Right lung (tissue), 5 donors: Measurements from ENCODE around the gene NMNAT2. TPM values are rescaled to one million over a fixed set of nuclear protein-coding genes. Genes with fewer than 3 reads are reported as not detected.

Source experiments
- DNase-seq, 2 donors: peaks; one replicate each; pipeline ENCODE4 v3.0.0-alpha.2; 2013
- polyA plus RNA-seq, 5 donors: library from polyadenylated mRNA; unstranded; fragments of 120-200 nt; gene quantifications; one replicate each; pipeline versions ENCODE4 v1.2.1 to v1.2.3, GENCODE V29; 2013; ENCODE audit warnings: inconsistent platforms in 1 of 5, low replicate concordance in 1 of 5; ENCODE audit not compliant: insufficient read length in 5 of 5, insufficient read depth in 1 of 5

The NMNAT2 gene
- polyA plus RNA-seq, 5 donors = 1.2 to 2.6 (median 1.5) TPM

DNA sequence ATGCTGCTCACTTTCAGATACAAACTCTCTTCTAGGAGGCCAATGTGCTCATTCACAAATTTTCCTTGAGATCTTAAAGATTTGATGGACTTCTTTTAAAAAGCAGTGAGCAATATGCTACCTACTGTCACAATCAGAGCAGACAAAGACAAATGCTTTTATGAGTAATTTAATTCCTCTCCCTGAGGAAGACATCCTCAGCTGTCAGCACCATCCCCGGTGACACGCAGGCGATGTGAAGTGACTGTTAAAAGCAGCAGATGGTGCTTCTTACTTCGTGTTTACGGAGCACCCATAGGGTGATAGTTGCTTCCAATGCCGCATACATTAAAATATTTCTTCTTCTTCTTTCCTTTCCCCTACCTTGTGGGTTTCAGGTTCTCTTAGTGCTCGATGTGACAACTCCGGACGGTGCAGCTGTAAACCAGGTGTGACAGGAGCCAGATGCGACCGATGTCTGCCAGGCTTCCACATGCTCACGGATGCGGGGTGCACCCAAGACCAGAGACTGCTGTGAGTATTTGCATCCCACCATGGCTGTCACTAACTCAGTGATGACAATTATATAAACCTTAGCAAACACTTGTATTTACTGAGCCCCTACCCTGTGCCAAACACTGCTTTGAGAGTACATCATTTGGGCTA, 203.0 kb downstream of the NMNAT2 start:
- DNase-seq = no peak

DNA sequence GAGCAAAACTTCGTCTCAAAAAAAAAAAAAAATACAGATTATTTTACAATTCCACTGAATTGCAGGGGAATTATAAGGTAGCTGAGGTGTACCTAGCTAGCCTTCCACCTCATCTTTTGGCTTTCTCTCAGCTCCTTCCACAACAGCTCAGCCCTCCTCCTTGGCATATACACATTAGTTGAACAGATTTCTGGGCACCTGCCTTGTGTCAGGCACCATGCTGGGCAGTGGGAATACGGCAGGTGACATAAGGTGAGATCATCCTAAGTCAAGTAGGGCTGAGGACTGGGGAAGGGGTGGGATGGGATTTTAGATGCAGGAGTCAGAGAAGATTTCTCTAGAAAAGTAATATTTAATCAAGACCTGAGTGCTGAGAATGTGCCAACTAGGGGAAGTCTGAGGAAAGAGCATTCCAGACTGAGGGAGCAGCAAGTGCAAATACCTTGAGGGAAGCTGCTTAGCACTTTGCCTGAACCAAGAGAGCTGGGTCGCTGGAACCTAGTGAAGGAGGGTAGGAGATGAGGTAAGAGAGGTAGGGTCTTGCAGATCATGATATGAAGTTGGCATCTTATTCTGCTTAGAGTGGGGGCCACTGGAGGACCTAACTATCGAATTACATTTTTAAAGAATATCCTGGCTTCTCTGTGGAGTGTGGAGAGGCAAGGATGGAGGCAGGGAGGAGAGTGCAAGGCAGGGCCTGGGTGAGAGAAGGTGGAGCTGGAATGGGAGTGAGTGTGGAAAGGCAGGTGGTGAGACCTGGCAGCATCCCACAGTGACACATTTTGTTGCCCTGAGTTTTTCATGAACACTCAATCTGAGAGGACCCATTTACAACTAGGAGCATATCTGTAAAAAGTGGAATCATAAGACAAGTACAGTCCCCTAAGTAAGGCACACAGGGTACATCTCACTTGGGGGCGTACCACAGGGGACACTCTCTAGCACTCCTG, 203.9 kb downstream of the NMNAT2 start:
- DNase-seq = no peak

DNA sequence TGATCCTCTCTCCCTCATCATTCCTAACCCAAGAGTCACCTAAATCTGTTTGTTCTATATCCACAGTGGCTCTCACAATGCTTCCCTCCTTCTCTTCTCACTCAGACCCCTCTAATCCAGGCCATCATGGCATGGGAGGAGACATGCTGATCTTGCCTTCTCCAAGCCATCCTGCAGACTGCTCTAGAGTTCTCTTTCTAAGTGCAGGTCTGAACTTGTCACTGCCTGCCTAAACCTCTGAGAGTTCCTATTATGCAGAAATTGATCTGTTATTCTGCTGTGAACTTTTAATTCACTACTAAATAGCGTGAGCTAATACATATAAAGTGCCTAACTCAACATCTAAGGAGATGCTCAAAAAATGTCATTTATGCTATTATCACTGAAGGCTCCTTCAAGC, 205.3 kb downstream of the NMNAT2 start:
- no peak for DNase-seq

GRCh38 chr1:183210681-183211080, 207.5 kb downstream of the NMNAT2 start:
- no peak for DNase-seq

DNA sequence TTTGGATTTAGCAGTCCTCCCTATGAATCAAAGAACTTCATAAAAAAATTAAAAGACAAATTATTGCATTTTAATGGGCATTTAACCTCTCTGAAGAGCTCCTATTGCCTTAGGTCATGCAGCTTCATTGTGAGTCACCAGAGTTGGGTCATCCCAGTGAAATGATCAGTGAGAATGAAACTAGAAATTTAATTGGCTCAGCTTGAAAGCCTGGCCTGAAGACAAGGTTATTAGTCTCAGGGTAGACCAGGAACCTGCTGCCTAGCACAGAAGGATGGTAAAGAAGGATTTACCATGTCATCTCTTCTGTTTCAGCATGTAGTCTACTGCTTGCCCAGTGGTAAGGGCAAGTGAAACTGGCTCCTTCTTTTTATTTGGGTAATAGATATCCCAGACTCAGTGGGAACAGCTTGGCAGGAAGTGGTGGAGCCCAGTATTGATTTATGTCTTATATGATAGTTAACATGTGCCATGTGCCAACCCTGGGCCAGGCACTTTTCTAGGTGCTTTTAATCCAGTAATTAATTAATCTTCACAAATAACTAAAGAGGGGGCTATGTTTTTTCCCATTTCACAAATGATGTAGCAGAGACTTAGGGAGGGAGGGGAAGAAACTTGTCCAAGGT, 208.5 kb downstream of the NMNAT2 start:
- no peak for DNase-seq

DNA sequence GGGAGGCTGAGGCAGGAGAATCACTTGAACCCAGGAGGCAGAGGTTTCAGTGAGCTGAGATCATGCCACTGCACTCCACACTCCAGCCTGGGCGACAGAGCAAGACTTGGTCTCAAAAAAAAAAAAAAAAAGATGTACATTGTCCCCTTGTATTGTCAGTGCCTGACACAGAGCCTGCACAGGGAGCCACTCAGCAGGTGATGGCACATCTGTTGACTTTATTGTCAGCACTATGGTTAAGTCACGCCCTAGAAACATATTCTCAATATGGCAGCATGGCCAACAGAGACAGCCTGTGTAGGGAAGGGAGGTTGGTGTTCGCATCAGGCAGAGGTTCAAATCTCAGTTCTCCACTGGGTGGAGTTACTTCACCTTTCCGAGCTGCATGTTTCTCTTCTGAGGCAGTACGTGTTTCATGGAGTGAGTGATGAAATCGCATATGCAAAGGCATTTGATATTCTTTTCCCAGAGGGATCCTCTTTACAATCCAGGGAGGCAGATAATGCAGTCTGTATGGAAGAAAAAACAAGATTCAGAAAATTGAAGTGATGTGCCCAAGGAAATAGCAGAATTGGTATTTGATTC, 211.6 kb downstream of the NMNAT2 start:
- no peak for DNase-seq

DNA sequence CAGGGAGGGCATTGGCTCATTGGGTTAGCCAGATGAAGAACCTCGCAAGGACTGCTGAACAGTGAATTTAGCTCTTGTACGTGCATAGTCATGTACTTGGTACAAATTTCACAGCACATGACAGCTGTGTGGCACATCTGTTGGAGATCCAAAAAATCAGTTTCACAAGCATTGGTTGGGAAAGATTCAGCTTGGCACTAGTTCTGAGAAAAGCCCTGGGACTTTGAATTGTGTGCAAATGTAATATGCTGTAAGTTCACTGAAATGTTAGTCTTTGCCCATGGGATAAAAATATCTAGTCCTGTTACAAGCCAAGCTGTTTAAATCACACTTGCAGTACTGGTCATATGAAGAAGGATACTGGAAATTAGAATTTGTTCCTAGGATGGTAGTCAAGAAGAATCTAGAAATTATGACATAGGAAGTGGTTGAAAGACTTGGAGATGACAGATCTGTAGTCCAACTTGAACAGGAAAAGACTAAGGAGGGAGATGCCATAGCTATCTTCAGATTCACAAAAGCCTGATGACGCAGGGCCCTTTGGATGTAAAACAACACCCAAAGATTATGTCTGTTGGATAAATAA, 212.9 kb downstream of the NMNAT2 start:
- DNase-seq = peak; percentile 88 to 92

- DNase-seq = no peak
Observed at GRCh38 chr1:183203094-183203493, 215.1 kb downstream of the NMNAT2 start.

GRCh38 chr1:183200451-183200850, 217.7 kb downstream of the NMNAT2 start:
- DNase-seq = no peak

GRCh38 chr1:183199304-183199703, 218.9 kb downstream of the NMNAT2 start:
- no peak for DNase-seq

GRCh38 chr1:183198463-183198862, 219.7 kb downstream of the NMNAT2 start:
- DNase-seq = no peak

Other genes with a start within 250 kb of the NMNAT2 start
- 10 to 100 TPM; 33.0 to 61.1 (median 44.6) TPM for gene LAMC2, start 232.1 kb downstream of the NMNAT2 start, polyA plus RNA-seq
- gene SMG7, start 54.1 kb upstream of the NMNAT2 start, polyA plus RNA-seq = 10 to 100 TPM; 55.4 to 71.0 (median 67.0) TPM
- gene NCF2, start 172.1 kb upstream of the NMNAT2 start, polyA plus RNA-seq = 1 to 10 TPM; 5.4 to 7.1 (median 6.7) TPM
- gene ARPC5, start 217.4 kb upstream of the NMNAT2 start, polyA plus RNA-seq = 100 to 1,000 TPM; 119 to 159 (median 146) TPM
- gene APOBEC4, start 234.9 kb upstream of the NMNAT2 start, polyA plus RNA-seq = 1 to 10 TPM in 3 of 5 donors, under 1 TPM in 2; 0.50 to 2.6 (median 1.3) TPM